HG02970 (cell line): Measurements from ENCODE around the gene VPS36.
"Not testable (repeated sequence)": the region's sequence is repeated elsewhere in the genome, so short reads cannot be mapped to it uniquely, and the experiment has no call there.

Experiments
- ATAC-seq: cut with Tn5 transposase; IDR thresholded peaks from one replicate; pipeline ENCODE4 v1.9.1; 2021; ENCODE audit warnings: mild to moderate bottlenecking, moderate library complexity, moderate number of reproducible peaks; ENCODE audit not compliant: unreplicated experiment, low FRiP score

The VPS36 gene, protein sequence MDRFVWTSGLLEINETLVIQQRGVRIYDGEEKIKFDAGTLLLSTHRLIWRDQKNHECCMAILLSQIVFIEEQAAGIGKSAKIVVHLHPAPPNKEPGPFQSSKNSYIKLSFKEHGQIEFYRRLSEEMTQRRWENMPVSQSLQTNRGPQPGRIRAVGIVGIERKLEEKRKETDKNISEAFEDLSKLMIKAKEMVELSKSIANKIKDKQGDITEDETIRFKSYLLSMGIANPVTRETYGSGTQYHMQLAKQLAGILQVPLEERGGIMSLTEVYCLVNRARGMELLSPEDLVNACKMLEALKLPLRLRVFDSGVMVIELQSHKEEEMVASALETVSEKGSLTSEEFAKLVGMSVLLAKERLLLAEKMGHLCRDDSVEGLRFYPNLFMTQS

DNA sequence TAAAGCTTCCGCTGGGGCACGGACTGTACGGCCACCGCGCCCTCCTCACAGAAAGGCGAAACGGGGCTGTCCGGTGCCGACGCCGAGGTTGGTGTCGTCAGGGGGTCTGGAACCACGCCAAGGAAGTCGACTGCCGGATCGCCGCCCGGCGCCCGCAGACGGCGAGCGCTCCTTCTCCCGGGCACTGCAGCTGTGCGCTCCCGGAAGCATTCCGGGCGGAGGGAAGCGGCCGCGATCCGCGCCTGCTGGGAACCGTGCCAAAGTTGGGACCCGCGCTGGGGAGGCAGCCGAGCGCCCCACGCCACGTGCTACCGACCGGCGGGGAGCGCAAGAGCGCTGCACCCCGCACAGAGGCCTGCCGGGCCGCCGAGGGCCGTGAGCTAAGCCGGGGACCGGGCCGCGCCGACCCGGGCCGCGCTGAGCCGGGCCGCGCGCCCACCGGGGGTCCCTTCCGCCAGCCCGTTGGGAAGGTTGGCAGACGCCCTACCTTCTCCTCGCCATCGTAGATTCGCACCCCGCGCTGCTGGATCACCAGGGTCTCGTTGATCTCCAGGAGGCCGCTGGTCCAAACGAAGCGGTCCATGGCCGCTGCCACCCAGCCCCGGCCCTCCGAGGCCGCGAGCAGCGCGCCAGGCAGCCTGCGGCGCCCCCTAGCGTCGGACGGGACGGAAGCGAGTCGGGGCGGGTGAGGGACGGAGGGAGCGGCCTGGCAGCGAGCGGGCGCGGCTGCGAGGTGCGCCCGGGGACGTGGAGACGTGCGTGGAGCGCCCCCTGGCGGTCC is at the start of gene VPS36:
Gene VPS36, minus strand, starts transcription at position 623 of the 781 bp plus-strand sequence. Its CDS starts 40 bp downstream, at position 583.
- ATAC-seq: peak; percentile 78

DNA sequence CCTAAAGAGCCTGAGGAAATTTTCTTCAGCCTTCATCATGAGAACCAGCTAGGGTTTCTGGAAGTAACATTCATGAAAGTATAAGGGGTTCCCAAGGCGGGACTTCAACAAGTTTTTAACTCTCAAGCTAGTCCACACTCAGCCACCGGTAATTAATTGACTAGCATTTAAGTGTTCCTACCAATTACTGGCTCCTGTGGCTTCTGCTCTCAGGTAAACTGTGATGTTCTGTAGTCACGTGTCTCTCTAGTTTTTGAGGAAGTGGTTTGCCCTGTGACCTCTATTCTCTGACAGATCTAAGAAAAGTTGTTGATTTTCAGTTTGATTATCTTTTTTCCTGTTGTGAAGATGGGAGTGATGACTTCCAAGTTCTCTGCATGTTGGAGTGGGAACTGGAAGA is 47.5 kb upstream of the VPS36 start:
- not testable (repeated sequence) for ATAC-seq

DNA sequence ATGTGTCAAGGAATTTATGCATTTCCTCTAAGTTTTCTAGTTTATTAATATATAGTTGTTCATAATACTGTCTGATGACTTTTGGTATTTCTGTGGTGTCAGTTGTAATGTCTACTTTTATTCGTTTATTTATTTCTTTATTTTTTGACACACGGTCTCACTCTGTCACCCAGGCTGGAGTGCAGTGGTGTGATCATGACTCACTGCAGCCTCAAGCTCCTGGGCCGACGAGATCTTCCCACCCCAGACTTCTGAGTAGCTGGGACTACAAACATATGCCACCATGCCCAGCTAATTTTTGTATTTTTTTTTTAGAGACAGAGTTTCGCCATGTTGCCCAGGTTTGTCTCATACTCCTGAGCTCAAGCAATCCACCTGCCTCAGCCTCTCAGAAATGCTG is 43.8 kb upstream of the VPS36 start:
- not testable (repeated sequence) for ATAC-seq

DNA sequence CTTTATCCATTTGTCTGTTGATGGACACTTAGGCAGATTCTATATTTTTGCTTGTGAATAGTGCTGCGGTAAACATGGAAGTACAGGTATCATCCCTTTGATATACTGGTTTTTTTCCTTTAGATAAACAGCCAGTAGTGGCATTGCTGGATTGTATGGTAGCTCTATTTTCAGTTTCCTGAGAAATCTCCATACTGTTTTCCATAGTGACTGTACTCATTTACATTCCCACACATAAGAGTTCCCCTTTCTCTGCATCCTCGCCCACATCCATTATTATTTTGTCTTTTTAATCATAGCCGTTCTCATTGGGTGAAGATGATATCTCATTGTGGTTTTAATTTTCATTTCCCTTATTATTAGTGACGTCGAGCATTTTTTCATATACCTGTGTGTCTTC is 40.6 kb upstream of the VPS36 start:
- ATAC-seq: not testable (repeated sequence)

DNA sequence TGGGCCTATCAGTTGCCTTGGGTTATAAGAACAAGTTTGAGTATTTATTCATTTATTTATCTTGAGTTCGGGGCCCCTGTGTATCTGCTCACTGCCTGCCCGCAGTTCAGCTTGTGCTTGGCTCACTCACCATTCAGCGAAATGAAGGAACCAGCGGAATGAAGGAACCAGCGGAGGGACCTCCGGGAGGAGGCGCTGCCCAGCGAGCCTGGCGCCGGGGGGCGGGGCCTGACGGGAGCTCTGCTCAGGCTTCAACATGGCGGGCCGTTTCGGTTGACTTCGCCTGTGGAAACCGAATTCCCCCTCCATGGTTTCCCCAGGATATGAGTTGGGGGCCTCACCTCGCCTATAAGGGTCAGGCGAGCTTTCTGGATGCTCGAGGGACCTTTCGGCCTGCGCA is 38.3 kb upstream of the VPS36 start:
- not testable (repeated sequence) for ATAC-seq

DNA sequence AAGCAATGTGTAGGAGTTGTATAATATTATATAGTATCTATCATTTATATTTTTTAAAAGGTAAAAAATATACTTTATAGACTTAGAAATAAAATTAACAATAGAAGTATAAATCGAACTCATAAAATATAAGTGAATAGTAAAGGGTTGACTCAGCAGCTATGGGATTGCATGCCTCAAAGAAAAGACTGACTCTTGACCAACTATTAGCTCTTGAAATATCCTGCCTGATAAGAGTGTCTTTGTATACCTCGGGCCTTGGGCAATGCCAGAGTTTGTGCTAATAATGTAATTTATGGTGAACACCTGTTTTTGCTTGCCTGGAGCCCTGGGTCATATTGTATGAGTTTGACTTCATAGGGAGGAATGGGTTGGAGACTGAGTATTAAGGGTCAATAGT is 36.6 kb upstream of the VPS36 start:
- ATAC-seq: not testable (repeated sequence)

DNA sequence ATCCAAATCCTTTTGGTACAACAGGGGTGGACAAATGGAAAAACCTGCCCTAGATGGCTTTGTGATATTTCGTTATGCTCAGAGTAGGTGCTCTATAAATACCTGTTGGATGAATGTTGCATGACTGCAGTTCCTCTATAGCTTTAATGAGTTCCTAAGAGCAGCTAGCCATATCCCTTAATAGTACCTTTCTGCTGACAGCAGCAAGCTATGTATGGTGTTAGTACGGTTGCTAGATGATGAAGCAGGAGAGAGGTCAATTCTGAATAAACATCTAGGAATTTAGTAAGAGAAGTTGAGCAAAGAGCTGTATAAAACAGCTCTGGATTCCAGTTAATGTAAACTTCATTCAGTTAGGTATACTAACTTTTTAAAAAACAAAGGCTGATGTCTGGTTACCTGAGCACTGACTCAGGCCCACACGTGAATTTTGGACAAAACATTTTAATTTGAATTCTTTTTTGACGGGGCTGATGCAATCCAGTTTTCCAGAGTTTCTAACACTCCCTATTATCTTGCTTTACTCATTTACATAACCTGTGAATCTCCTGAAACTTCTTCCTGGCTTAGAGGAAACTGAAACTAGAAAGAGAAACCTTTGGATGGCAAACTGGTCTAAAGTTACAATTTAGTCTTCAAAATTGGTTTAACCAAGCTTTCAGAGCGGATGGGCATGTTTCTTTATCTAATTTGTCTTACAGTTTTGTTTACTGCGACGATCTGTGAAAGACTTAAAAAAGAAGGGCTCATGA is 30.4 kb upstream of the VPS36 start:
- ATAC-seq: not testable (repeated sequence)

DNA sequence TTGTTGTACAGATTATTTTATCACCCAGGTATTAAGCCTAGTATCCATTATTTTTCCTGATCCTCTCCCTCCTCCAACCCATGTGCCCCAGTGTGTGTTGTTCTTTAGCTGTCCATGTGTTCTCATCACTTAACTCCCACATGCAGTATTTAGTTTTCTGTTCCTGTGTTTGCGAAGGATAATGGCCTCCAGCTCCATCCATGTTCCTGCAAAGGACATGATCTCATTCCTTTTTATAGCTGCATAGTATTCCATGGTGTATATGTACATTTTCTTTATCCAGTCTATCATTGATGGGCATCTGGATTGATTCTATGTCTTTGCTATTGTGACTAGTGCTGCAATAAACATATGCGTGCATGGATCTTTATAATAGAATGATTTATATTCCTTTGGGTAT is 18.1 kb upstream of the VPS36 start:
- not testable (repeated sequence) for ATAC-seq

DNA sequence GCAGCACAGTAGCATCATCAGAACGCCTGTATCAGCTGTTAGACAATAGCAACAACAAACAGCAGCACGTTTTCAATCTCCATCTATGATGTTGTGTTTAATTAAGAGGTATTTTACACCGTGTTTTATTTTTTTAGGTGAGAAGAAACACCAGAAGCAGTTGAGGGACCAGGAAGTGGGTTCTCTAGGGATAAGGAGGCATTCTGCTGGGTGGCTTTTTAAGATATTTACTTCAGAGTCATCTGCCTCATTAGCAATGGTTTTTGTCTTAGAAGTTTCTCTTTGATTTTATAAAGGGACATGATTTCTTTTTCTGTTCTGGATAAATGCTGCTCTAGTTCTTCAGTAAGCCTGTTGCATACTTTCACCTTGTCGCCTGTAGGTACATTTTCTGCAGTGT is 13.1 kb upstream of the VPS36 start:
- ATAC-seq: no peak

DNA sequence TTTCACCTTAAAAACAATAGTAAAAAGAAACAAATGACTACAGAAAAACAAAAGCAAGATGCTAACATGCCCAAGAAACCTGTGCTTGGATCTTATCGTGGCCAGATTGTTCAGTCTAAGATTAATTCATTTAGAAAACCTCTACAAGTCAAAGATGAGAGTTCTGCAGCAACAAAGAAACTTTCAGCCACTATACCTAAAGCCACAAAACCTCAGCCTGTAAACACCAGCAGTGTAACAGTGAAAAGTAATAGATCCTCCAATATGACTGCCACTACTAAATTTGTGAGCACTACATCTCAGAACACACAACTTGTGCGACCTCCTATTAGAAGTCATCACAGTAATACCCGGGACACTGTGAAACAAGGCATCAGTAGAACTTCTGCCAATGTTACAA is 10.8 kb upstream of the VPS36 start:
- no peak for ATAC-seq

DNA sequence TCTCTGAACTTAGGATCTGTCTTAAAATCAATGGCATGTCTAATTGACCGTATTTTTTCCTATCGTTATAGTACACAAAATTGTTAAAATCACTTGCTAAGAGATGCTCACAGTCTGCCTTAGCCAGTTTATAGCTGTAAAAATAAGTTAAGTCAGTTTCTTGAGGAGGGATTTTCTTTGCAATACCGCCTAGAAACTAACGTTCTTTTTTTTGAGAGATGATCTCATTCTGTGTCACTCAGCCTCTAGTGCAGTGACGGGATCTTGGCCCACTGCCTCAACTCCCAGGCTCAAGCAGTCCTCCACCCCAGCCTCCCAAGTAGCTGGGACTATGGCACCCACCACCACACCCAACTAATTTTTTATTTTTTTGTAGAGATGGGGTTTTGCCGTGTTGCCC is 9.2 kb upstream of the VPS36 start:
- no peak for ATAC-seq

DNA sequence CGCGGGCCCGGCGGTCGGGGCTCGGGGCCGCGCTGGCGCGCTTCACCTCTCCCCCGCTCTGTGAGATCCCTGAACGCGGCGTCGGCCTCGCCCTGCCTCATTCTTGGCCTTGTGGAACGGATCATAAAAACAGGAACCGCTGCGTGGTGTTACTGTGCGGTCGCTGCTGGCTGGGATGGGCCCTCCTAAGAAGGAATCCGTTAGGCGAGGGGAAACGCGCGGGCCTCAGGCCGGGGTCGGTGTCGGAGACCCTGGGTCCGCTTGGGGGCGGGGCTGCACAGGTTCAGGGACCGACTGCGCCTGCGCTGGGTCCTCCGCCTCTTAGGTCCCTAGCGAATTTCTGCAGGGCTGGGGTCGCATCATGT is 5.2 kb upstream of the VPS36 start:
- ATAC-seq: peak; percentile 41

DNA sequence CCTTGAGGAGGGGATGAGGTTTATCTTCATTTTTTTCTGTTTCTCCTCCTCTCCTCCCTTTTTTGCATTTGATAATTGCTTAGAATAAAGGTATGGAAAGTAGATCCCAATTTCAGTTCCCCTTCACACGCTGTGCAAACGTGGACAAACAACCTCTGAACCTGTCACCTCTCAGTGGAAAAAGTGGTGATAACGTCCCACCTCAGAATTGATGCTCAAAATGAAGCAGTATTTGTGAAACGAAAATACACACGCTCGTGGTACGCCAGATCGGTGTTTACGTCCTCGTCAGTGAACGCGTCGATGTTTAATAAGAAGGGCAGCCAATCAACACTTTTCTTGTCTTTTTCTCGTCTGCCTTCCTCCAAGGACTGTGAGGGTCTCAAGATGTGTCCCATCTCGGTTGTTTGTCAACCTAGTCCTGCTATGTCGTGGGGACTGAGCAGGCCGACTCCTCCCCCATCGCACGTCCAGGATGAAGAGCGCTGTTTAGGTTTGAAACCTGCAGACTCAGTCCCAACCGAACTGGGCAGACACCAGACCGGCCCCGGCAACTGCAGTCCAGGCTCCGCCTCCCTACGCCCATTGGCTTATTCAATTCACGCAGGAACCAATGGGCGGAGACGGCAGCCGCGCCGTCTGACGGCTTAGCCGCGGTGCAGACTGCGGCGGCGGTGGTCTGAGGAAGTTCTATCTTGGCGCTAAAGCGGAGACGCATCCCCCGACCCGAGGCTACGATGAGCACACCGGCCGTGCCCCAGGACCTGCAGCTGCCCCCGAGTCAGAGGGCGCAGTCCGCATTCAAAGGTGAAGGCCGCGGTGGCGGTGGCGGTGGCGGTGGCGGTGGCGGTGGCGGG is 4.6 kb upstream of the VPS36 start, which contains the start of gene CKAP2:
Gene CKAP2, plus strand, starts transcription at position 659 of the 857 bp plus-strand sequence. Its CDS starts 79 bp downstream, at position 738.
- ATAC-seq: peak; percentile 76

DNA sequence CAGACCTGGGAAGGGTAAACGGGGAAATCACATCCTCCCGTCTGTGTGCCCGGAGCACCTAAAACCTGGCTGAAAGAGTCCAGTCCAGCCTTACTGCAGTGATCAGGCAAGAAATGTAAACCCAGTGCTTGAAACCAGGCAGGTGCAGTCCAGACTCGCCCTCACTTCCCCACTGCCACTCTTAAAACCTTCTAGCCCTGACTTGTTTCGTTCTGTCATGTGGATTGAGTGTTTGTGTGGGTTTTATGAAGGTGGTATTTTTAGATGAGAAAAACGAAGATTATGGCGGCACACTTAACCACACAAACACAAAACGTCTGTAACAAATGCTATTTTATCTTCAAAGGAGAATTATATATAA is 4.0 kb upstream of the VPS36 start:
- ATAC-seq: no peak

DNA sequence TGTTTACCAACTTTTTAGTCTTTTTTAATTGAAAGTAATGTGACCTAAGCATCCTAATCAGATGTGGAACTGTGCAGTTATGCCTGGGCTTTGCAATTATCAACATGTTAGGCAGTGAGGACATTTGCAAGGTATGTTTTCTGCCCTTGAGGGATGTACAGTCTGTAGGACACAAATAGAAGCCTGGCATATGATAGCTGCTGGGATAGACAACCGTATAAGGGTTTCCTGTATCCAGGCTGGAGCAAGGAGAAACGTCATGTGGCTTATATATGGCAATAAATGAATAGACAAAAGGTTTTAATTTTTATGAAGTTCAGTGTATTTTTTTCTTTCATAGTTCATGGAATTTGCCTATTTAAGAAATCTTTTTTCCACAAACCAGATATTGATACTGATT is 2.0 kb upstream of the VPS36 start:
- no peak for ATAC-seq

DNA sequence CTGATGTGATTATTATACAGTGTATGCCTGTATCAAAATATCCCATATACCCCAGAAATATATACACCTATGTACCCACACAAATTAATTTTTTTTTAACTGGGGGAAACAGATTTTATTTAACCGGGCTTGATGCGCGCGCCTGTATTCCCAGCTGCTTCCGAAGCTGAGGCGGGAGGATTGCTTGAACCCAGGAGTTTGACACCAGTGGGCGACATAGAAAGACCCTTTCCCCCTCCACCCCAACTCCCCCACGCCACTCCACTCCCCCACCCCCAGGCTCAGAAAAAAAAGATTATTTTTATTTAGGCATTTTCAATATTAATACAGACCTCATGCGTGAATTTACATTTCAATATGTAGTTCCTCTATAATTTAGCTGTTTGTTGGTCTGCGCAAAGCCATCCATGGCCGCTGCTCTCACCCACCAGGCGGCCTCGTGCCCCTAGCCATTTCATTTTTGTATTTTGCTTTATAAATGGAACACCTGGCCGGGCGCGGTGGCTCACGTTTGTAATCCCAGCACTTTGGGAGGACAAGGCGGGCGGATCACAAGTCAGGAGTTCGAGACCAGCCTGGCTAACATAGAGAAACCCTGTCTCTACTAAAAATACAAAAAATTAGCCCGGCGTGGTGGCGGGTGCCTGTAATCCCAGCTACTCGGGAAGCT is 836 bp upstream of the VPS36 start:
- no peak for ATAC-seq

DNA sequence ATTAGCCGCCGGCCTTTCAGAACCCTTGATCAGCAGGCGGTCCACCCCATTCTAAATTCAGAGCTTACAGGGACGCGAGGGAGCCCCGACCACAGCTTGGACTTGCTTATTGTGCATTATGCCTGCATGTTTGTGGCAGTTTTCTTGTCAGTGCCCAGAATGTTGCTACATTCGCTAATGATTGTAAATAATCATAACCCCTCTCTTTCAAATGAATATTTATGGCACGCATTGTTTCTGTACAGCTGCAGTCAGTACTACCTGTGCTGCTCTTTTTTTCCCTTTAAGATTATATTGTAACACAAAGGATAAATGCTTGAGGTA is 321 bp upstream of the VPS36 start:
- ATAC-seq: no peak

DNA sequence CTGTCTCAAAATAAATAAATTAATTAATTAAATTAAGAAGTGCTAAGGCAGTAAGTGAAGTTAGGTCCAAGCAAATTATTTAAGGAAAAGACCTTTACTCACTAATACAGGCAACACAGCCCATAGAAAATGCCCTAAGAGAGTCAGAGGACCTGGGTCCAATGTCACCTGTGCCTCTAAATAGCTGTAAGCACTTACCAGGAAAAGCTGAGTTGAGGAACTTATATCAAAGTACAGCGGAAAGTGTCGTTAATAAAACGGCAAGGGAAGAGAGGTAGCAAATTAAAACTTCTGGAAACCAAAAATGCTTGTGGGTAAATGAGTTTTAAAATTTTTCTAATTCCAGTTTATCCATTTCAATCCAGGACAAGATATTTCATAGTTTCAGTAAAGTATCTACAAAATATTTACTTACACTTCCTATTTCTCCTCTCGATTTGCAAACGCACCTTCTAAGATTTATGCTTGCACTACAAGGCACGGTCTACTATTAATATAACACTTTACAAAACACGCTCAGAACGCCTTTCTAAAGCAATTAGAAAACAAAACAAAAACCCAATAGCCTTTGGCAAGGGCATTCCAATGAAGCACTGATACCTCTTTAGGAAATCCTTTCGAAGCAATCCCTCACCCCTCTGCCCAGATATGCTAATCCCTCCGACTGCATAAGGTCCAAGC is 963 bp downstream of the VPS36 start:
- ATAC-seq: no peak
